ENCODE results near the gene NPAS4.
"Not testable (repeated sequence)": the region's sequence is repeated elsewhere in the genome, so short reads cannot be mapped to it uniquely, and the experiment has no call there.

NPAS4 gene

DNA sequence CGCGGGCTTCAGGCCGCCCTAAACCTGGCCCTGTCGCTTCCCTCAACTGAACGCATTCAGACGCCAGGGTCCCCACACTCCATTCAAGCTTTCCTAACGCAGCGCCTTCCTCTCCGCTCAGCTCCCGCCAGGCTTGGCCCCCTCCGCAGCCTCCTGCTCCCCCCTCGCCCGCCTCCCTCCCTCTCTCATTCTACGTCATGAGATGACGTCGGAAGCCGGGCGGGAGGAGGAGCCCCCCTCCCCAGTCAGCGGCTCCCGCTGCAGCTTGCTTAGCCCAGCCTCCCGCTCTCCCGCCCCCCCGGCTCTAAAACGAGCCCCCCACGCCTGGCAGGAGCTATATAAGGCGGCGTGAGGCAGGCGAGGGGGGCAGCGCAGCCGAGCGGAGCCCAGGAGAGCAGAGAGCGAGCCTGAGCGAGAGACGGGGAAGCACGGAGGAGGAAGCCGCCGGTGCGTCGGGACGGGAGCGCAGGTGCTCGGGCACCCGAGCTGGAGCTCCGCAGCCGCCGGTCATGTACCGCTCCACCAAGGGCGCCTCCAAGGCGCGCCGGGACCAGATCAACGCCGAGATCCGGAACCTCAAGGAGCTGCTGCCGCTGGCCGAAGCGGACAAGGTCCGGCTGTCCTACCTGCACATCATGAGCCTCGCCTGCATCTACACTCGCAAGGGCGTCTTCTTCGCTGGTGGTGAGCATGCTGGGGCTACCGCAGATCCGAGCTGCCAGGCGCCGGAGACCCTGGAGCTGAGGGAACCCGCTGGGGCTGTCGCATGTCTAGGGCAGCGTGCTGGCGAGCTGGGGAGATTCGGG, at the start of gene NPAS4:
Gene NPAS4 (plus strand): TSS at position 365 of the 806 bp plus-strand sequence. CDS start 145 bp downstream, at position 510.
- no peak for DNase-seq (ENCODE audit: low read depth in 4 of 4, low spot score in 1 of 4)

DNA sequence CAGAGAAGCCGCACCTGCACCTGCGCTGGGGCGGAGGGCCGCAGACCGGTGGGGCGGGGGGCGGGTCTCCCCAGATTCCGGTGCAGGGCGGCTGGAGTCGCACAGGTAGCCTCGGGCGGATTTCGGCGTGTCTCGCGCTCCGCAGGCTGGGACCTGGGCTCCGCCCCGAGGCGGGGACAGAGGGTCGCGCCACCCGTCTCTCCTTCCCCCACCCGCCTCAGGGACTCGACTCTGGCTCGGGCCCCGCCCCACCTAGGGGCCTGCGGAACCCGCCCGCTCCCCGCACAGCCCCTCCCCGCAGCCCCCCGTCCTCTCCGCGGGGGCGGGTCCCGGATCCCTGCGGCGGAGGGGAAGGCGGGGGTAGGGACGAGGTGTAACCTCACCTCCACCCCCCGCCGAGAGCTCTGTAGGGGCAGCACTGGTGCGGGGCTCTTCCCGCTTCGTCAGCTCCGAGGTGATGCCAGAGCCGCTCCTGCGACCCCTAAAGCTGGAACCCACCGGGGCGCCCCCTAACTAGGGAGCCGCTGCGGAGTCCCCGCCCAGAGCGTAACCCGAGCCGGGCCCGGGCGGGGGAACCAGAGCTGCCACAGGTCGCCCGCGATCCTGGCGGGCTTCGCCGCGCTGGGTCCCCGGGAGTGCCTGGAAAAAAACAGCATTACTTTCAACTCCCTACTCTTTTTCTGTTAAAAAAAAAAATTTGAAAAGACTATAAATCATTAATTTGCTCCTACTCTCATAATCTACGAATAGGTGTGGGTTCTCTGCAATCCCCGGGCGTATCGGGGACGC, 49.0 kb upstream of the NPAS4 start, which contains the start of gene SLC29A2:
Gene SLC29A2 (minus strand): TSS at position 134 of the 789 bp plus-strand sequence. CDS start 169 bp downstream, outside the sequence.
- peak; percentile 49 to 82 (median 62) for DNase-seq (ENCODE audit: low read depth in 4 of 4, low spot score in 1 of 4)

DNA sequence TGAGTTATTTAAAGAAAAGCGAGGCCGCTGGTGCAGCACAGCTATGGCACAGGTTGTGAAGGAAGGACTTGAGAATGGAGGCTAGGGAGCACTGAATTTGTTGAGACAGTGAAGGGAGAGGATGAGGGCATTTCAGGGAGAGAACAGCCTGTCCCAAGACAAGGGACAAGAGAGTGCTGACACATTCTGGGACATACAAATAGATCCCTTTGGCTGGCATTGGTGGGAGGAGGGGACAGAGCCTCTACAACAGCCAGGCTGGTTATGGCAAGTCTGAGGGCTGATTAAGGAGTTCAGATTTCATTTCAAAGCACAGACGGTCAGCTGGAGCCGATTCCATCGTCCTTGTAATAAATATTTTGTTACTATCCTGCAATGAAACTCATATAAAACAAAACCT, 47.6 kb upstream of the NPAS4 start:
- no peak for DNase-seq (ENCODE audit: low read depth in 4 of 4, low spot score in 1 of 4)

DNA sequence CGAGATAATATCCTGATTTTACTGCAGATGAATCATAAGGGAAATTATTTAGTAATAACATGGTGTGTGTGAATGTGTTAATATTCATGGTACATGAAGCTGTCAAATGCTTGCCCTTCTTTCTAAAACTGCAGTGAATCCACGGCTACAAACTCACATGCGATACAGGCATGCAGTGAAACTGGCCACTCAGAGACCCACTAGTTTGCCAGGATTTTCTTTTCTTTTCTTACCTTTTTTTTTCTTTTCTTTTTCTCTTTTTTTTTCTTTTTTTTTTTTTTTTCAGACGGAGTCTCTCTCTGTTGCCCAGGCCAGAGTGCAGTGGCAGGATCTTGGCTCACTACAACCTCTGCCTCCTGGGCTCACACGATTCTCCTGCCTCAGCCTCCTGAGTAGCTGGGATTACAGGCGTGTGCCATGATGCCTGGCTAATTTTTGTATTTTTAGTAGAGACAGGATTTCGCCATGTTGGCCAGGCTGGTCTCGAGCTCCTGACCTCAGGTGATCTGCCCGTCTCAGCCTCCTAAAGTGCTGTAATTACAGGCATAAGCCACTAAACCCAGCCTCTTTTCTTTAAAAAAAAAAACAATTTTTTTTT, 47.0 kb upstream of the NPAS4 start:
- DNase-seq (ENCODE audit: low read depth in 4 of 4, low spot score in 1 of 4), result not testable (repeated sequence)

DNA sequence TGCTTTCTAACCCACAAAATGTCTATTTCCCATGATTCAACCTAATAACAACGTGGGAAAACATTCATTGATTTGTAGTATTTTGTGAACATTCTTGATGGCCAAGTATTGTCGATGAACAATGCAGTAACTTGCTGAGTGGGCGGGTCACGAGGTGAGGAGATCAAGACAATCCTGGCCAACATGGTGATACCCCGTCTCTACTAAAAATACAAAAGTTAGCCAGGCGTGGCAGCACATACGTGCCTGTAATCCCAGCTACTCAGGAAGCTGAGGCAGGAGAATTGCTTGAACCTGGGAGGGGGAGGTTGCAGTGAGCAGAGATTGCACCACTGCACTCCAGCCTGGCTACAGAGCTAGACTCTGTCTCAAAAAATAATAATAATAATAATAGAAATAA, 40.6 kb upstream of the NPAS4 start:
- DNase-seq (ENCODE audit: low read depth in 4 of 4, low spot score in 1 of 4), result not testable (repeated sequence)

DNA sequence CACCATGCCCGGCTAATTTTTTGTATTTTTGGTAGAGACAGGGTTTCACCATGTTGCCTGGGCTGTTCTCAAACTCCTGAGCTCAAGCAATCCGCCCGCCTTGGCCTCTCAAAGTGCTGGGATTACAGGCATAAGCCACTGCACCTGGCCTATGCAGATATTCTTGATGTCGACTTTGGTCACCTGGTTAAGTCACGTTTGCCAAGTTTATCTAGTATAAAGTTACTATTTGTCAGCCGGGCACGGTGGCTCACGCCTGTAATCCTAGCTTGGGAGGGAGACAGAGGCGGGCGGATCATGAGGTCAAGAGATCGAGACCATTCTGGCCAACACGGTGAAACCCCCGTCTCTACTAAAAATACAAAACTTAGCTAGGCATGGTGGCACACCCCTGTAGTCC, 36.5 kb upstream of the NPAS4 start:
- not testable (repeated sequence) for DNase-seq (ENCODE audit: low read depth in 4 of 4, low spot score in 1 of 4)

DNA sequence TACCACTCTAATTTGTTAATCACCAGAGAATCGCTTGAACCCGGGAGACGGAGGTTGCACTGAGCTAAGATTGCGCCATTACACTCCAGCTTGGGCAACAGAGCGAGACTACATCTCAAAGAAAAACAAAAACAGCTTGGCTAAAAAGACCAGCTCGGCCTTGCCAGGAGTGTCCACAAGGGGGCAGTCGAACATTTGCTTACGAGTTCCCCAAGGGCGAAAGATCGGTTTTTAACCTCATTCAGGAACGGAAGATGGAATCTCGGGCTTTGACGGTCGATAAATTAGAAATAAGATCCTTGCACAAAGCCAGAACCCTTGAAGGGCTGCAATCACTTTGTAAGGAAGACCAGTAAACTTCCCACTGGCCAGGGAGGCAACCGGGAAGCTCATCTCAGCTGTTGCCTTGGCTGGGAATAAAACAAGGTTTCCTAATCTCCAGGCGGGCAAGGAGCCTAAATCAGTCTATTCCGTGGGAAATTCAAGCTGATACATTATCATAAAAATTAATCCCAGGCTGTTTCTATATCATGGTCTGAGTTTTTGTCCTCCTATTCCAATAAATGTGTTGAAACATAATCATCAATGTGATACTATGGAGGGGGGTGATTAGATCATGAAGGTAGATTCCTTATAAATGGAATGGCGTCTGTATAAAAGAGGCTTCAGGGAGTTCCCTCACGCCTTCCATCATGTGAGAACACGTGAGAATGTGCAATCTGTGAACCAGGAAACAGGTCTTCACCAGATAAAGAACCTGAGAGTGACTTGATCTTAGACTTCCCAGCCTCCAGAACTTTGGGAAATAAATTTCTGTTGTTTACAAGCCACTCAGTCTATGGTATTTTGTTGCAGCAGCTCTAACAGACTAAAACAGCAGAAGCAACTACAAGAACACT, 34.4 kb upstream of the NPAS4 start:
- peak; percentile 72 to 81 (median 78) for DNase-seq (ENCODE audit: low read depth in 4 of 4, low spot score in 1 of 4)

DNA sequence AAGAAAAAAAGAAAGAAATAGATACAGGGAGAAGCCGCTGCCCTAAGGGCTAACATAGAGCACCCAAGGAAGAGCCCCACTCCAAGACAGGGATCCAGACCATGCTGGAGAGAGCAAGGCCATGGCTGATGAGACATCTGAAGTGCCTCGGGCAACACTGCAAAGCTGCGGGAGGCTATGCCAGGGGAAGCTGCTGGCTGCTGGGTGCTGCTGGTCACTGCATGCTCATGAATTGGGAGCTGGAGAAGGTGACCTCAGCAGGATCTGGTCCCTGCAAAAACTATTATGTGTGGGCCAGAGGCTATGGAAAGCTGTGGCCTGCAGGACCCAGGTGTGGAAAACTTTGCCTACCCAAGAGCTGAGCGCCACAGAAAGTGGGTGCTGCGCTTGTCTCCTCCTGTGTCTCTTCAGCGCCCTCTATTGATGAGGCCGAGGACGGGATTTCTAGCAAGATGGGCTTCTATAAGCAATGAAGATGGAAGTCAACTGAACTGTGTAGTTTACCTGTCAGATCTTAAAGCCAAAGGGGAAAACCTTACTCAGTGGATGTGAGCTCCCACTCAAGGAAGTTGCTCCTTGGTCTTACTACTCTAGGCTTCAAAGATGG, 32.0 kb upstream of the NPAS4 start:
- peak in 2 of 4 experiments; percentile 51 to 59 for DNase-seq (ENCODE audit: low read depth in 4 of 4, low spot score in 1 of 4)

DNA sequence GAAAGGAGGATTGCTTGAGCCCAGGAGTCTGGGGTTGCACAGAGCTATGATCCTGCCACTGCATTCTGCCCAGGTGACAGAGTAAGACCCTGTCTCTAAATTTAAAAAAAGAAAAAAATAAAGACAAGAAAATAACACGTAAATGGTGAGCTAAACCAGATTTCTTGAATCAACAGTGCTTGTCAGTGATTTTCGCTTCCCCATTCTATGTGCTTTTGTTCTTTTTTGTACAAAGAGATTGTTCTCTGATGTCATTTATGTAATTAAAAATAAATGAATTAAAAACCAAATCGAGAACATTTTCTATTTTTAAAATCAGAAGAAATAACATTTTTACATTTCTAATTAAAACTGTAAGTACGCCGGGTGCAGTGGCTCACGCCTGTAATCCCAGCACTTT, 29.5 kb upstream of the NPAS4 start:
- DNase-seq (ENCODE audit: low read depth in 4 of 4, low spot score in 1 of 4), result no peak

DNA sequence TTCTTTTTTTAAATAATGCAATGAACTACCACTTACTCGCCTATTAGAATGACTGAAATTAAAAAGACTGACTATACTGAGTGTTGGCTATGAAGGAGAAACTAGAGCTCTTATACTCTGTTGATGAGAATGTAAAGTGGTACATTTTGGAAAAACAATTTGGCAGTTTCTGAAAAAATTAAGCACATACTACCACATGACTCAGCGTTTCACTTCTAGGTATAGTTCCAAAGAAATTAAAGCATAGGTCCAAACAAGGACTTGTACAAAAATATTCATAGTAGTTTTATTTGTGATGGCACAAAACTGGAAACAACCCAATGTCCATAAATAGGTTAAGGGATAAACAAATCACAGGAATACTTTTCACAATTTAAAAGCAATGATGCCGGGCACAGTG, 26.9 kb upstream of the NPAS4 start:
- DNase-seq (ENCODE audit: low read depth in 4 of 4, low spot score in 1 of 4), result no peak

DNA sequence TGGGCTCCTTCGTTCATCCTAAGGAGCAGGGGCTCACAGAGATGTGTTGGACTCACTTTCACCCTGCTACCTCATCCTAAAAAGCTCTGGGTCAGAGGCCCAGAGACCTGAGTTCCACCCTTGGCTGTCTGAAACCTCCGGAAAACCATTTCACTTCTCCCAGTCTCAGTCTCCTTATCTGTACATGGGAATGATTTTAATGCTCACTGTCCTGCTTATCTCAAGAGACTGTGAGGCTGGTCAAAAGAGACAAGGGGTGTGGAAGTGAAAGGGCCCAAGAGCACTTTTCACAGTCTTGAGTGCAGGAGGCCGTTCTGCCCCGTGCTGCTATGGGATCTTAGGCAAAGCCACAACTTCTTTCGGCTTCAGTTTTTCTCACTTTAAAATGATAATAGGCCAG, 13.2 kb upstream of the NPAS4 start:
- no peak for DNase-seq (ENCODE audit: low read depth in 4 of 4, low spot score in 1 of 4)

DNA sequence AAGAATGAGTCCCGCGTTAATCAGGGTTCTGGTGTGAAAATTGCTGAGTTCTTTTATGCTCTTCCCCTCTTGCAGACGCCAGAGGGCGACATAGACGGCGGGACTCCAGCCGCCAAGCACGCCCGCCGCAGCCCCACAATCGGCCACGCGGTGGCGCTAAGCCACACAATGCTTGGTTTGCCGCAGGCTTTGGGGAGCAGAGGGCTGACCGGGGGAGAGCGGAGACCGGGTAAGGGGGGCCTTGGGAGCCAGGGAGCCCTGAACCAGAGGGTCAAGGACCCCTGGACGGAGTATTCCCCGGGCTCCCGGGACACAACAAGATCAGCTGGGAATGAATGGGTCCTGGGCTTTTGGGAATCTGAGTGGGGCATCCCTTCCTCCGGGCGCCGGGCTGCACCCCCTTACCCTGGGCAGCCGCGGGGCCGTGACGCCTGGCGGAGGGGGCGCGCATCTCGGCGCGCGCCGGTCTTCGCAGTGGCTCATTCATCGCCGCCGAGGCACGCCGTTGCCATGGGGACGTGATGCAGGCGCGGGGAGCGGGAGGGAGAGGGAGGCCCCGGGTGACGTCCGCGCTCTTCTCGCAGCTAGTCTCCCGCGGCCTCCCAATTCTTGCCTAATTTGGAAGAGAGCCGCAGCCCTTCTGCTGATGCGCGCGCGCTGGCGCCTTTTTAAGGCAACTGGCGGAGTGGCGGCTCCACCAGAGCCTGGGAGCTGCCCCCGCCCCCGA, 12.2 kb upstream of the NPAS4 start:
- peak; percentile 86 to 95 (median 89) for DNase-seq (ENCODE audit: low read depth in 4 of 4, low spot score in 1 of 4)

DNA sequence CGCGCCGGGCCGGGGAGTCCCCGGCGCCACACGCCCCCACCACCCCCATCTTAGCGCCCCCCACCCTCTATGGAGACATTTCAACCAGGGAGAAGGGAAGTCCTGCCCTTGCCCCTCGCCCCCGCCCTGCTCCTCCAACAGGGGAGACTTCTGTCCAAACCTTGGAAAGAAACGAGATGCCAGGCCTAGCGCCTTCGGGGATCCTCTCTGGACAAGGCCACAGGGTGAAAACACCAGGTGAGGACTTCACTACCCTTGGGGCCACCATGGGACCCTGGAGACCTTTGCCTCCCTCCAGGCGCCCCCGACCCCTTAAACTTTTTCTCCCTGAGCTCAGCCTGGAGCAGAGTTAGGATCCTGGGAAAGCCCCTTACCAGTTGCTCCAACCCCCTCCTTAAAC, 11.6 kb upstream of the NPAS4 start:
- no peak for DNase-seq (ENCODE audit: low read depth in 4 of 4, low spot score in 1 of 4)

DNA sequence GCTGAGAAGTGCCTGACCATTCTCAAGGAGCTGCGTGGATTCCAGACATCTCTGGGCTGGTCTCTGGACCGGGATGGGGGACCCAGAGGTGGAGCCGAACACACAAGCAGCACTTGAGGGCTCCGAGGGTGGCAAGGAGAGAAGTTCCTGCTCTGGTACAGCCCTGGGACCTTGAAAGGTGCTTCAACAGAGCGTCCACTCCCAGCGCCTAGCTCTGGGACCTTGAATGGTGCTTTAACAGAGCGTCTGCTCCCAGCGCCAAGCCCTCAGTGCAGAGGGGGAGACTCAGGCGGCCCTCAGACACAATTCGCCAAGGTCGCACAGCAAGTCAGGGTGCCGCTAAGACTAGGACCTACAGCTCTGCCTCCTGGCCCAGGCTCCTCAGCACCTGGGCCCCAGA, 10.6 kb upstream of the NPAS4 start:
- no peak for DNase-seq (ENCODE audit: low read depth in 4 of 4, low spot score in 1 of 4)

DNA sequence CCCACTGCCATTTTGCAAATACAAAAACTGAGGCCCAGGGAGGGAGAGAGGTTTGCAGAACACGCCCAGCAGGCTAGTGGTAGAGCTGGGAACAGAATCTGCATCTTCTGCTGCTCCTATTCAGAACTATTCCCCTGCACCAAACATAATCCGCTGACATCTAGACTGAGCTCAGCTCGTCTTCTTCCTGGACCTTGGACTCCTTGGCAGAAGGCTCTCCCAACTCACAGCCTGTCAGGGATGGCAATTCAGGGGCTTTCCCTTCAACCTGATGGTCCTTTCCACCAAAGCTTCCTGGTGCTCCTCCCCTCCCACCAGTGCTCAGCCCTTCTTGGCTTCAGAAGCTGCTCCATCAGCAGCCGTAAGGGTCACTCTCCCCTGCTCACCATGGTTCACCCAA, 9.5 kb upstream of the NPAS4 start:
- DNase-seq (ENCODE audit: low read depth in 4 of 4, low spot score in 1 of 4), result no peak

DNA sequence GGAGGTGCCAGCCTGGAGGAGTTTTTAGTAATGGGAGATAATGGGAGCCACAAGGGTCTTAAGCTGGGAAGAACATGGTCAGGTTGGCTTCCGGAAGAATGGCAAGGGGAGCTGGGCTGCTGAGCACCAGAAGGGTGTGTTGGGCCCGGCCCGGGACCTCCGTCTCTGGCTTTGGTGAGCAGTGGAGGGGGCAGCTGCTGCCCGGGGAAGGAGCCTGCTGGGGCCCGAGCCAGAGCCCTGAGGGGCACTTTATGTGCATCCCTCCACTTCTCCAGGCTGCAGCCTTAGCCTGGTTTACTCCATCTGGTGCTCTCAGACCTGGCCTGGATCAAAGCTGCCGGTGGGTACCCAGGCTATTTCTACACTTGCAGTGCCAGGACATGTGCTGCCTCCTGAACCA, 8.7 kb upstream of the NPAS4 start:
- no peak for DNase-seq (ENCODE audit: low read depth in 4 of 4, low spot score in 1 of 4)

DNA sequence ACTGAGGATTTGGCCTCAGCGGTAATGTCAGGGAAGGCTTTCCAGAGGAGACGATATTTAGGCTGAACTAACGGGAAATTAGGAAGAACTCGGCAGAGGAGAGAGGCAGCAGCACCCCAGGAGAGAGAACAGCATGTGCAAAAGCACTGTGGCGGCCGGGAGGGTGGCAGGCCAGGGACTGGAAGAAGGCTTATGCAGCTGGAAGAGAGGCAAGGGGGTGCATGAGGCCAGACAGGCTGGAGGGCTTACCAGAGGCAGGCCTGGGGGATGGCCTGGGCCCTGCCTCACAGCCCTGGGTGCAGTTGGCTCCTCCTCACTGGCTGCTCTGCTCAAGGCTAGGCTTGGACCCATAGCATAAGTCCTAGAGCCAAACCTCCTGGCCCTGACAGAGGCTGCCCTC, 7.7 kb upstream of the NPAS4 start:
- DNase-seq (ENCODE audit: low read depth in 4 of 4, low spot score in 1 of 4), result no peak

DNA sequence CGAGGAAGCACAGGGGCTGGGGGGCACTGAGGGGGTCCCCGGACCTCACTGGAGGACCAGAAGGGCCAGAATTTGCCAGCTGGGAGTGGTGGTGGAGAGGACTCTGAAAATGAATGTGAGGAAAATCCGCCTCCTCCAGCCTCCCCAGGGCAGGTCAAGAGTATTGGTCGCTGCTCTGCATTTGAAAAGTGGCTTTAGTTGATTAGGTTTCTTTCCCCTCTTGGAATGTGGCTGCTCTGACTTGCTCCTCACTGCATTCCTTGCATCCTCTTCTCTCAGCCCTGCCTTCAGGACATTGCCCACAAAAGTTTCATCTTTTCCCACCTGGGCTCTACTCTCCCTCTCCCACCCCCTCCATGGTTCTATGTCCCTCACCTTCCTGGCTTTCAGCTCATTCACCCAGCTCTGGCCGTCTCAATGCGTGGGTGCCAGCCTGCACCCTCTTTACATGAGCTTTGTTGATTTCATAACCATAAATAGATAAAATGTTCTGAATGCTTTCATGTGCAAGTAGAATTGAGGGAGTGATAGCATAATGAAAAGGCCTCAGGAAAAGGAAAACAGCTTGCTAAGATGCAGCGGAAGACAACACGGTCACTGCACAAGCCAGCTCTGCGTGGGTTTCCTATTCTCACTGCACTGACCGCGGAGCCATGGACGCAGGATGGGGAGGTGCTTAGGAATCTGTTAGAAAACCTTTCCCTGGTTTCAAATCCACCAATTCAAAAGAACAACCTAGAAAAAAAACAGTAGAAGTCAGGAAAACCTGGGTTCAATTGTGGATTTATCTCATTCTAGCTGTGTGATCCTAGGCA, 6.5 kb upstream of the NPAS4 start:
- no peak for DNase-seq (ENCODE audit: low read depth in 4 of 4, low spot score in 1 of 4)

DNA sequence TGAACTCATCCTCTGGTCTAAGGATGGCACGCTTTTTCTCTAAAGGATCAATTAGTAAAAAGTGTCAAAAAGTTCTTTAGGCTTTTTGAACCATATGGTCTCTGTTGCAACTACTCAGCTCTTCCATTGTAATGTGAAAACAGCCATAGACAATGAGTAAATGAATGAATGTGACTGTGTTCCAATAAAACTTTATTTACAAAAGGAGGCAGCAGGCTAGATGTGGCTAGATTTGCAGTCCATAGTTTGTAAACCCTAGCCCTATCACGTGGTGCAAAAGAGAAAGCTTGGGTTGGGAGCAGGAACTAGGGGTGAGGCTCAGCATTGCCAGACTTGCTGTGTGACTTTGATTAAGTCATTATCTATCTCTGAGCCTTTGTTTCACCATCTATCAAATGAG, 5.4 kb upstream of the NPAS4 start:
- DNase-seq (ENCODE audit: low read depth in 4 of 4, low spot score in 1 of 4), result no peak
